MM.1S (cell line): ENCODE results near the gene RHOJ.

ENCODE experiments used
- DNase-seq: peaks from one replicate; pipeline ENCODE4 v3.0.0-alpha.2; 2015
- H2AFZ ChIP-seq: fragments of 300-600 bp; sonication (generic); 2 replicates; pipeline ENCODE4 v1.6.0; 2016; ENCODE audit warnings: antibody characterized with exemption, low read length
- H3F3A ChIP-seq: fragments of 300-600 bp; sonication (generic); 2 replicates; pipeline ENCODE4 v1.6.1; 2016; ENCODE audit warnings: mild to moderate bottlenecking, antibody characterized with exemption, low read length, moderate library complexity, mixed read lengths; ENCODE audit not compliant: insufficient read depth
- H3K27ac ChIP-seq: fragments of 300-600 bp; sonication (generic); 2 replicates; pipeline ENCODE4 v1.5.1; 2016; ENCODE audit warnings: mild to moderate bottlenecking, low read length
- H3K27me3 ChIP-seq: fragments of 300-600 bp; sonication (generic); replicated peaks from 2 replicates; pipeline ENCODE4 v1.6.0; 2016; ENCODE audit warnings: low read length; ENCODE audit not compliant: insufficient read depth
- H3K36me3 ChIP-seq: fragments of 300-600 bp; sonication (generic); replicated peaks from 2 replicates; pipeline ENCODE4 v1.6.1; 2016; ENCODE audit warnings: mild to moderate bottlenecking, low read length, mixed read lengths; ENCODE audit not compliant: insufficient read depth
- H3K4me1 ChIP-seq: fragments of 300-600 bp; sonication (generic); 2 replicates; pipeline ENCODE4 v1.6.1; 2016; ENCODE audit warnings: low read length, mixed read lengths
- H3K4me2 ChIP-seq: fragments of 300-600 bp; sonication (generic); 2 replicates; pipeline ENCODE4 v1.6.0; 2016; ENCODE audit warnings: low read depth, low read length
- H3K4me3 ChIP-seq: fragments of 300-600 bp; sonication (generic); 2 replicates; pipeline ENCODE4 v1.5.1; 2016; ENCODE audit warnings: low read length, mixed read lengths
- H3K79me2 ChIP-seq: fragments of 300-600 bp; sonication (generic); 2 replicates; pipeline ENCODE4 v1.6.1; 2016; ENCODE audit warnings: mixed run types, low read length, mixed read lengths
- H3K9ac ChIP-seq: fragments of 300-600 bp; sonication (generic); 2 replicates; pipeline ENCODE4 v1.6.1; 2016; ENCODE audit warnings: low read length, mixed read lengths
- H3K9me2 ChIP-seq: fragments of 300-600 bp; sonication (generic); replicated peaks from 2 replicates; pipeline ENCODE4 v1.6.1; 2016; ENCODE audit warnings: mild to moderate bottlenecking, low read length, mixed read lengths; ENCODE audit not compliant: insufficient read depth
- H3K9me3 ChIP-seq: fragments of 300-600 bp; sonication (generic); replicated peaks from 2 replicates; pipeline ENCODE4 v1.6.1; 2016; ENCODE audit warnings: mild to moderate bottlenecking, low read length, mixed read lengths; ENCODE audit not compliant: insufficient read depth
- H4K20me1 ChIP-seq: fragments of 300-600 bp; sonication (generic); 2 replicates; pipeline ENCODE4 v1.6.1; 2016; ENCODE audit warnings: mild to moderate bottlenecking, low read length, moderate library complexity, mixed read lengths; ENCODE audit not compliant: insufficient read depth
- EZH2 ChIP-seq: fragments of 300-600 bp; sonication (generic); optimal IDR thresholded peaks from 2 replicates; pipeline ENCODE3; 2017; ENCODE audit warnings: low read depth, mild to moderate bottlenecking, antibody characterized with exemption, low read length, mixed read lengths
- EZH2phosphoT487 ChIP-seq: fragments of 300-600 bp; sonication (generic); IDR thresholded peaks from 2 replicates; pipeline ENCODE4 v1.6.1; 2018; ENCODE audit warnings: antibody characterized with exemption, low read length
- TF ChIP-seq, protein P1 (sequence below): fragments of 300-600 bp; sonication (generic); IDR thresholded peaks from 2 replicates; pipeline ENCODE4 v1.5.1; 2016; ENCODE audit warnings: antibody characterized with exemption, low read length, mixed read lengths

The RHOJ gene

GRCh38 chr14:63248211-63248610 lies 44.0 kb downstream of the RHOJ start:
- Histone ChIP-seq H3K4me3 (no peak overlapping the region), H3K27ac (no peak overlapping the region), H3K36me3 (no peaks in the 10 kb centered on the region), H3K79me2 (no peaks in the 10 kb centered on the region), H2AFZ (no peak overlapping the region), H3K9me3 (no peaks in the 10 kb centered on the region), H3K4me1 (no peaks in the 10 kb centered on the region), H3K9ac (no peak overlapping the region), H3K4me2 (no peak overlapping the region), H3K9me2 (no peaks in the 10 kb centered on the region), H4K20me1 (no peaks in the 10 kb centered on the region), H3F3A (no peaks in the 10 kb centered on the region), H3K27me3 (no peaks in the 10 kb centered on the region)
- no peak for TF ChIP-seq EZH2phosphoT487
- TF ChIP-seq EZH2 = no peak
- TF ChIP-seq, protein P1, sequence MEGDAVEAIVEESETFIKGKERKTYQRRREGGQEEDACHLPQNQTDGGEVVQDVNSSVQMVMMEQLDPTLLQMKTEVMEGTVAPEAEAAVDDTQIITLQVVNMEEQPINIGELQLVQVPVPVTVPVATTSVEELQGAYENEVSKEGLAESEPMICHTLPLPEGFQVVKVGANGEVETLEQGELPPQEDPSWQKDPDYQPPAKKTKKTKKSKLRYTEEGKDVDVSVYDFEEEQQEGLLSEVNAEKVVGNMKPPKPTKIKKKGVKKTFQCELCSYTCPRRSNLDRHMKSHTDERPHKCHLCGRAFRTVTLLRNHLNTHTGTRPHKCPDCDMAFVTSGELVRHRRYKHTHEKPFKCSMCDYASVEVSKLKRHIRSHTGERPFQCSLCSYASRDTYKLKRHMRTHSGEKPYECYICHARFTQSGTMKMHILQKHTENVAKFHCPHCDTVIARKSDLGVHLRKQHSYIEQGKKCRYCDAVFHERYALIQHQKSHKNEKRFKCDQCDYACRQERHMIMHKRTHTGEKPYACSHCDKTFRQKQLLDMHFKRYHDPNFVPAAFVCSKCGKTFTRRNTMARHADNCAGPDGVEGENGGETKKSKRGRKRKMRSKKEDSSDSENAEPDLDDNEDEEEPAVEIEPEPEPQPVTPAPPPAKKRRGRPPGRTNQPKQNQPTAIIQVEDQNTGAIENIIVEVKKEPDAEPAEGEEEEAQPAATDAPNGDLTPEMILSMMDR = no peak
- DNase-seq = no peak

GRCh38 chr14:63249092-63249491 lies 44.8 kb downstream of the RHOJ start:
- no peak overlapping the region for H2AFZ ChIP-seq
- no peak overlapping the region for H3K27ac ChIP-seq
- no peaks in the 10 kb centered on the region for H3F3A ChIP-seq
- H4K20me1 ChIP-seq = no peaks in the 10 kb centered on the region
- no peaks in the 10 kb centered on the region for H3K9me2 ChIP-seq
- no peak for TF ChIP-seq EZH2phosphoT487
- TF ChIP-seq, protein P1 = no peak
- TF ChIP-seq EZH2 = no peak
- no peaks in the 10 kb centered on the region for H3K79me2 ChIP-seq
- no peaks in the 10 kb centered on the region for H3K9me3 ChIP-seq
- no peak overlapping the region for H3K4me3 ChIP-seq
- no peaks in the 10 kb centered on the region for H3K36me3 ChIP-seq
- no peak overlapping the region for H3K4me2 ChIP-seq
- DNase-seq = no peak
- H3K4me1 ChIP-seq = no peaks in the 10 kb centered on the region
- no peaks in the 10 kb centered on the region for H3K27me3 ChIP-seq
- no peak overlapping the region for H3K9ac ChIP-seq

- no peak for DNase-seq
- Histone ChIP-seq H3K4me3 (no peak overlapping the region), H3F3A (no peaks in the 10 kb centered on the region), H3K9ac (no peak overlapping the region), H3K4me1 (no peaks in the 10 kb centered on the region), H3K27ac (no peak overlapping the region), H3K9me3 (no peaks in the 10 kb centered on the region), H3K36me3 (no peaks in the 10 kb centered on the region), H3K79me2 (no peaks in the 10 kb centered on the region), H3K4me2 (no peak overlapping the region), H3K9me2 (no peaks in the 10 kb centered on the region), H3K27me3 (no peaks in the 10 kb centered on the region), H2AFZ (no peak overlapping the region), H4K20me1 (no peaks in the 10 kb centered on the region)
- TF ChIP-seq, protein P1 = no peak
- no peak for TF ChIP-seq EZH2phosphoT487
- no peak for TF ChIP-seq EZH2
Observed at GRCh38 chr14:63257299-63257698, 53.1 kb downstream of the RHOJ start.
